GM23248 (cell line): Measurements from ENCODE around the gene BCAS1. TPM values are rescaled to one million over a fixed set of nuclear protein-coding genes. Genes with fewer than 3 reads are reported as not detected.

Experiments
- DNase-seq: peaks from one replicate; pipeline ENCODE4 v3.0.0-alpha.2; 2015
- H2AFZ ChIP-seq: fragments of 200-600 bp; sonication (generic); 2 replicates; pipeline ENCODE4 v1.6.1; 2016; ENCODE audit warnings: antibody characterized with exemption
- H3F3A ChIP-seq: fragments of 200-600 bp; sonication (generic); 2 replicates; pipeline ENCODE4 v1.6.1; 2016; ENCODE audit warnings: mild to moderate bottlenecking, antibody characterized with exemption, mixed run types; ENCODE audit not compliant: insufficient read depth
- H3K27ac ChIP-seq: fragments of 200-600 bp; sonication (generic); 2 replicates; pipeline ENCODE4 v1.5.1; 2016; ENCODE audit warnings: mild to moderate bottlenecking
- H3K27me3 ChIP-seq: fragments of 200-600 bp; sonication (generic); replicated peaks from 2 replicates; pipeline ENCODE4 v1.6.1; 2016; ENCODE audit warnings: mild to moderate bottlenecking; ENCODE audit not compliant: insufficient read depth
- H3K36me3 ChIP-seq: fragments of 200-600 bp; sonication (generic); 2 replicates; pipeline ENCODE4 v1.6.1; 2016; ENCODE audit warnings: low read depth, mild to moderate bottlenecking
- H3K4me1 ChIP-seq: fragments of 200-600 bp; sonication (generic); 2 replicates; pipeline ENCODE4 v1.6.1; 2016; ENCODE audit warnings: mild to moderate bottlenecking; ENCODE audit not compliant: insufficient read depth
- H3K4me2 ChIP-seq: fragments of 200-600 bp; sonication (generic); one replicate; pipeline ENCODE4 v1.6.1; 2016; ENCODE audit warnings: mild to moderate bottlenecking; ENCODE audit not compliant: unreplicated experiment
- H3K4me3 ChIP-seq: fragments of 200-600 bp; sonication (generic); 2 replicates; pipeline ENCODE4 v1.5.1; 2016; ENCODE audit warnings: mild to moderate bottlenecking
- H3K79me2 ChIP-seq: fragments of 200-600 bp; sonication (generic); 2 replicates; pipeline ENCODE4 v1.6.1; 2016; ENCODE audit warnings: mild to moderate bottlenecking; ENCODE audit not compliant: insufficient read depth
- H3K9ac ChIP-seq: fragments of 200-600 bp; sonication (generic); 2 replicates; pipeline ENCODE4 v1.6.1; 2016; ENCODE audit warnings: mild to moderate bottlenecking
- H3K9me2 ChIP-seq: fragments of 200-600 bp; sonication (generic); 2 replicates; pipeline ENCODE4 v1.6.1; 2016; ENCODE audit warnings: mixed run types, mild to moderate bottlenecking, moderate library complexity; ENCODE audit not compliant: insufficient read depth
- H3K9me3 ChIP-seq: fragments of 200-600 bp; sonication (generic); one replicate; pipeline ENCODE4 v1.6.1; 2017; ENCODE audit warnings: low read depth
- H4K20me1 ChIP-seq: fragments of 200-600 bp; sonication (generic); 2 replicates; pipeline ENCODE4 v1.6.0; 2016; ENCODE audit not compliant: insufficient read depth
- EZH2 ChIP-seq: fragments of 200-600 bp; sonication (generic); IDR thresholded peaks from 2 replicates; pipeline ENCODE4 v1.6.1; 2018; ENCODE audit warnings: antibody characterized with exemption, mild to moderate bottlenecking; ENCODE audit not compliant: insufficient read depth, poor library complexity, severe bottlenecking
- EZH2phosphoT487 ChIP-seq: fragments of 200-600 bp; sonication (generic); IDR thresholded peaks from 2 replicates; pipeline ENCODE4 v1.6.1; 2018; ENCODE audit warnings: antibody characterized with exemption, moderate library complexity, mild to moderate bottlenecking, low read depth; ENCODE audit not compliant: insufficient read depth
- WGBS, 2 experiments: methylation state at CpG; one replicate each; pipeline ENCODE4 v1.1.6; 2015 to 2017; ENCODE audit warnings: low lambda C conversion rate in 2 of 2, low coverage in 1 of 2; ENCODE audit errors: missing lambda C conversion rate in 2 of 2; 5-methylcytosine and 5-hydroxymethylcytosine counted together
- in situ Hi-C: fragments of 300-500 bp; cut with MboI; formaldehyde crosslinking; loops from 2 replicates; pipeline ENCODE4 v1.15.0; 2020
- polyA plus RNA-seq: library from polyadenylated mRNA; unstranded; fragments of >200 nt; fragmentation: Nextera tagmentation; extraction: Ambion mirVana; gene quantifications from 2 replicates; pipeline ENCODE4 v1.2.1, GENCODE V29; 2016
- total RNA-seq: library from RNA; depleted of rRNA; stranded (reverse); fragments of >200 nt; shearing (Covaris generic); gene quantifications from 2 replicates; pipeline ENCODE4 v1.2.3, GENCODE V29; 2014

Gene BCAS1
- total and polyA plus RNA-seq, 2 experiments from 2014 or later: 0.41 TPM; not detected in 1

- 82 to 87% methylated on average over 11 of the region's 11 CpGs for WGBS, 2 experiments
- H3K79me2 ChIP-seq: no peaks in the 10 kb centered on the region
- H3K9me2 ChIP-seq: no peaks in the 10 kb centered on the region
- H3K9ac ChIP-seq: no peak overlapping the region
- no peaks in the 10 kb centered on the region for H3K27me3 ChIP-seq
- no peak for DNase-seq
- no peak overlapping the region for H3K4me3 ChIP-seq
- H3K27ac ChIP-seq: no peak overlapping the region
- no peaks in the 10 kb centered on the region for H4K20me1 ChIP-seq
- H3K4me2 ChIP-seq: no peak overlapping the region
- H3K36me3 ChIP-seq: no peaks in the 10 kb centered on the region
- H3F3A ChIP-seq: peaks cover 39% of the 10 kb centered on the region
- TF ChIP-seq EZH2 (no peak), EZH2phosphoT487 (no peak)
- in situ Hi-C loops: loop anchor here (10.0 to 25.0 kb wide), 2 partner anchors 157 to 344 kb away; no protein-coding TSS in a partner anchor
- no peak overlapping the region for H2AFZ ChIP-seq
- H3K4me1 ChIP-seq: peaks cover 55% of the 10 kb centered on the region
- no peaks in the 10 kb centered on the region for H3K9me3 ChIP-seq
Observed at GRCh38 chr20:53918949-53919361, 151.4 kb downstream of the BCAS1 start.

- H4K20me1 ChIP-seq: no peaks in the 10 kb centered on the region
- H3K9ac ChIP-seq: peak overlapping the region; percentile 83
- peak overlapping the region; percentile 17; the same call in 1 of the 2 replicates for H3K4me3 ChIP-seq
- in situ Hi-C loops: loop anchor here (10.0 to 25.0 kb wide), 2 partner anchors 156 to 343 kb away; no protein-coding TSS in a partner anchor
- H2AFZ ChIP-seq: no peak overlapping the region
- H3K27ac ChIP-seq: peak overlapping the region; percentile 98
- H3K27me3 ChIP-seq: no peaks in the 10 kb centered on the region
- peaks cover 40% of the 10 kb centered on the region for H3F3A ChIP-seq
- H3K36me3 ChIP-seq: no peaks in the 10 kb centered on the region
- H3K79me2 ChIP-seq: no peaks in the 10 kb centered on the region
- H3K4me1 ChIP-seq: peaks cover 54% of the 10 kb centered on the region
- H3K9me2 ChIP-seq: no peaks in the 10 kb centered on the region
- DNase-seq: no peak
- H3K4me2 ChIP-seq: peak overlapping the region; percentile 87
- H3K9me3 ChIP-seq: no peaks in the 10 kb centered on the region
- TF ChIP-seq EZH2phosphoT487: no peak
- TF ChIP-seq EZH2: no peak
Observed at GRCh38 chr20:53918020-53918311, 152.4 kb downstream of the BCAS1 start.

GRCh38 chr20:53917145-53918019, 153.0 kb downstream of the BCAS1 start:
- peaks cover 49% of the 10 kb centered on the region for H3K4me1 ChIP-seq
- peak overlapping the region; percentile 87 for H3K4me2 ChIP-seq
- H3K36me3 ChIP-seq: no peaks in the 10 kb centered on the region
- H3K9ac ChIP-seq: peak overlapping the region; percentile 83
- H3K9me3 ChIP-seq: no peaks in the 10 kb centered on the region
- 1% methylated on average over 10 of the region's 10 CpGs for WGBS, 2 experiments
- peaks cover 40% of the 10 kb centered on the region for H3F3A ChIP-seq
- in situ Hi-C loops: loop anchor here (10.0 to 25.0 kb wide), 2 partner anchors 155 to 343 kb away; no protein-coding TSS in a partner anchor
- H3K27me3 ChIP-seq: no peaks in the 10 kb centered on the region
- H2AFZ ChIP-seq: peak overlapping the region; percentile 39
- H4K20me1 ChIP-seq: no peaks in the 10 kb centered on the region
- H3K4me3 ChIP-seq: peak overlapping the region; percentile 17
- H3K9me2 ChIP-seq: no peaks in the 10 kb centered on the region
- peak; percentile 90 for DNase-seq
- H3K27ac ChIP-seq: peak overlapping the region; percentile 98
- TF ChIP-seq EZH2phosphoT487 (no peak), EZH2 (no peak)
- no peaks in the 10 kb centered on the region for H3K79me2 ChIP-seq

- Histone ChIP-seq H2AFZ (peak overlapping the region; percentile 88; the same call in 1 of the 2 replicates), H3K79me2 (no peaks in the 10 kb centered on the region), H3K9ac (peak overlapping the region; percentile 83), H3K4me1 (peaks cover 49% of the 10 kb centered on the region), H4K20me1 (no peaks in the 10 kb centered on the region), H3K9me2 (no peaks in the 10 kb centered on the region), H3K36me3 (no peaks in the 10 kb centered on the region), H3F3A (peaks cover 40% of the 10 kb centered on the region), H3K9me3 (no peaks in the 10 kb centered on the region), H3K4me2 (peak overlapping the region; percentile 87), H3K27ac (peak overlapping the region; percentile 98), H3K27me3 (no peaks in the 10 kb centered on the region), H3K4me3 (peak overlapping the region; percentile 74)
- WGBS, 2 experiments: 37 to 72% methylated on average over 2 of the region's 2 CpGs
- TF ChIP-seq EZH2: no peak
- no peak for TF ChIP-seq EZH2phosphoT487
- DNase-seq: no peak
- in situ Hi-C loops: loop anchor here (10.0 to 25.0 kb wide), 2 partner anchors 154 to 341 kb away; no protein-coding TSS in a partner anchor
Observed at GRCh38 chr20:53916173-53916512, 154.3 kb downstream of the BCAS1 start.
